A673 (cell line): ENCODE measurements around the gene CEMIP.

Experiments used
- CTCF ChIP-seq: fragments of 300-800, 200-600 bp; sonication (generic); conservative IDR thresholded peaks from 2 replicates; pipeline ENCODE4 v1.5.1; 2017; ENCODE audit warnings: low read depth, mild to moderate bottlenecking, antibody characterized with exemption, low read length, moderate library complexity, mixed read lengths
- EZH2 ChIP-seq: fragments of 200-600 bp; sonication (generic); IDR thresholded peaks from 2 replicates; pipeline ENCODE4 v1.6.1; 2017; ENCODE audit warnings: borderline replicate concordance, low read depth, mild to moderate bottlenecking, mixed read lengths, antibody characterized with exemption, low read length; ENCODE audit not compliant: poor library complexity, severe bottlenecking

GRCh38 chr15:80977627-80978036 is 198.5 kb downstream of the CEMIP start:
- TF ChIP-seq CTCF (peak; percentile 57), EZH2 (no peak)
